ENCODE data around the gene ATXN7L2.

ATXN7L2 gene, protein sequence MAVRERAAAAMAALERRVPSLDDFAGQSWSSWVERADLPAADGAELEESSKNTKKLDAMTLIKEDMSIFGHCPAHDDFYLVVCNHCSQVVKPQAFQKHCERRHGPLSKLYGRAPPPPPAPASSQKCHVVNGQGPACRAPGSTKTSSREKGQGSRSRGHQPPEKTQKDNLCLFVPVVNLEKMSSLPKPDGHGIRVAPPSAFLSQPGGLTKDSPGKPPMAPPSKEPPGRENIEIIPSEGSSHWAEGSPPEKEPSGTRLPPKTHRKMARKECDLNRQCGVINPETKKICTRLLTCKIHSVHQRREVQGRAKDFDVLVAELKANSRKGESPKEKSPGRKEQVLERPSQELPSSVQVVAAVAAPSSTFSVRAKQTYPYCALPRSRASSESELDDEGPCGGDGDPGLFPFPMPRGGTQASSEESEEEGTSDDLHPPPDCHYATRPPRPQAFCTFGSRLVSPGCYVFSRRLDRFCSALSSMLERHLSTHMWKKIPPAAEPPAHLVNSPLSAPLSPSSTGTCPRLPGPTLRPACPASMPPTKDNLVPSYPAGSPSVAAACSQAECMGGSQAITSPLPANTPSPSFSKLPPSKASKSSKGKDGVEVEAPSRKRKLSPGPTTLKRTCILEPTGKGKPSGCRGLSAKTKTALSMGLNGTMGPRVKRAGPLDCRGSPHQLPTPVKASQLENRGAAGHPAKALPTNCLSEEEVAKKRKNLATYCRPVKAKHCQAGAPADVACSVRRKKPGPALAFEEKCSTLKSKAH

DNA sequence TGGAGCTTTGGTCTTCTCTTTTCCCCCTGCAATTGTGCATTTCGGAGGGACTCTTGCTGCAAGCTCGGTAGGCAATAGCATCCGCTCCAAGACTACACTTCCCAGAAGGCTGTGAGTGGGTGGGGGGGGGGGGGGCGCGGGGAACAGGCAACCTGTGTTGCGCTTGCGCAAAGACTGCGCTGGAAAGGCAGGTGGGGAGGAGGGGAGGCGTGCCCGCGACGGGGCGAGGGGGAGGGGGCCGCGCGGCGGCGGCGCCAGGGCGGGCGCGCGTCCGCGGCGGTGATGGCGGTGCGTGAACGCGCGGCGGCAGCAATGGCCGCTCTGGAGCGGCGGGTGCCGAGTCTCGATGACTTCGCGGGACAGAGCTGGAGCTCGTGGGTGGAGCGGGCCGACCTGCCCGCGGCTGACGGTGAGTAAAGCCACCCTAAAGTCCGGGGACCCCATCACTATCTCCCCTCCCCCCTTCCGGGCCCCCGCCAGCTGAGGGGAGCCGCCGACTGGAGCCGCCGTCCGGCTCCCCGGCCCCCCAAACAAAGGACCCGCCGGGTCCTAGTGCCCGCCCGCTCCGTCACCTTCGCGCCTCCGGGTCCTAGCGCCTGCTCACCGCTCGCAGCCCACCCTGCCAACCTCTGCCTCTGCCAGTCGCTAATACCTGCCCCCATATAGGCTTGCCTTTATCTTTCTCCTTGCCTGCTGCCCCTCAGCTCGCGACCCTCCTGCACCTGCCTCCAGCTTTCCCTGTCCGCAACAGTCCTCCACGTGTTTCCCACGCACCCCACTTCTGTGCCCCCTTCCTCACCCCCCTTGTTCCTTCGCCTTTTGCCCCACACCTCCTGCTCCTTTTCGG, at the start of gene ATXN7L2:
Gene ATXN7L2 (plus strand): TSS at position 234 of the 847 bp plus-strand sequence. CDS start 49 bp downstream, at position 283.
- TF ChIP-seq EP300 (IDR thresholded peaks at IDR 0.05; ENCODE audit: borderline replicate concordance), result peak; percentile 1; the same call in 1 of the 2 replicates
- no peak for TF ChIP-seq RAD21 (IDR thresholded peaks at IDR 0.05; ENCODE audit: low read depth)
- TF ChIP-seq, protein P1, sequence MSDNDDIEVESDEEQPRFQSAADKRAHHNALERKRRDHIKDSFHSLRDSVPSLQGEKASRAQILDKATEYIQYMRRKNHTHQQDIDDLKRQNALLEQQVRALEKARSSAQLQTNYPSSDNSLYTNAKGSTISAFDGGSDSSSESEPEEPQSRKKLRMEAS (IDR thresholded peaks at IDR 0.05), result peak; percentile 82
- no peak for TF ChIP-seq NFIC (IDR thresholded peaks at IDR 0.05)
- TF ChIP-seq EGR1 (IDR thresholded peaks at IDR 0.05), result no peak; the same call in 1 of the 2 replicates
- TF ChIP-seq ZBTB7A (IDR thresholded peaks at IDR 0.05; ENCODE audit: low read depth), result peak; percentile 97
- TF ChIP-seq TAF1 (IDR thresholded peaks at IDR 0.05; ENCODE audit: low read depth), result peak; percentile 97
- TF ChIP-seq YY1 (IDR thresholded peaks at IDR 0.05; ENCODE audit: low read depth), result peak; percentile 95

DNA sequence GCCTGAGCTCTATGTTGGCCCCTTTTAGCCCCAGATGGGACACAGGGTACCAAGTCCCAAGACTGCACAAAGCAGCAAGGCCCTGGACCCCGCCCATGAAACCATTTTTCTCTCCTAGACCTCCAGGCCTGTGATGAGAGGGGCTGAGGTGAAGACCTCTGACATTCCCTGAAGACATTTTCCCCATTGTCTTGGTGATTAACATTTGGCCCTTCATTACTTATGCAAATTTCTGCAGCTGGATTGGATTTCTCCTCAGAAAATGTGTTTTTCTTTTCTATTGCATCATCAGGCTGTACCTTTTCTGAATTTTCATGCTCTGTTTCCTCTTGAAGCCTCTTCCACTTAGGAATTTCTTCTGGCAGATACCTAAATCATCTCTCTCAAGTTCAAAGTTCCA, 49.2 kb upstream of the ATXN7L2 start:
- TF ChIP-seq TEAD4 (IDR thresholded peaks at IDR 0.05) (no peak), TCF12 (IDR thresholded peaks at IDR 0.05; ENCODE audit: low read depth) (no peak), EP300 (IDR thresholded peaks at IDR 0.05; ENCODE audit: borderline replicate concordance) (no peak), TAF1 (IDR thresholded peaks at IDR 0.05; ENCODE audit: low read depth) (no peak)
- TF ChIP-seq, protein P2, sequence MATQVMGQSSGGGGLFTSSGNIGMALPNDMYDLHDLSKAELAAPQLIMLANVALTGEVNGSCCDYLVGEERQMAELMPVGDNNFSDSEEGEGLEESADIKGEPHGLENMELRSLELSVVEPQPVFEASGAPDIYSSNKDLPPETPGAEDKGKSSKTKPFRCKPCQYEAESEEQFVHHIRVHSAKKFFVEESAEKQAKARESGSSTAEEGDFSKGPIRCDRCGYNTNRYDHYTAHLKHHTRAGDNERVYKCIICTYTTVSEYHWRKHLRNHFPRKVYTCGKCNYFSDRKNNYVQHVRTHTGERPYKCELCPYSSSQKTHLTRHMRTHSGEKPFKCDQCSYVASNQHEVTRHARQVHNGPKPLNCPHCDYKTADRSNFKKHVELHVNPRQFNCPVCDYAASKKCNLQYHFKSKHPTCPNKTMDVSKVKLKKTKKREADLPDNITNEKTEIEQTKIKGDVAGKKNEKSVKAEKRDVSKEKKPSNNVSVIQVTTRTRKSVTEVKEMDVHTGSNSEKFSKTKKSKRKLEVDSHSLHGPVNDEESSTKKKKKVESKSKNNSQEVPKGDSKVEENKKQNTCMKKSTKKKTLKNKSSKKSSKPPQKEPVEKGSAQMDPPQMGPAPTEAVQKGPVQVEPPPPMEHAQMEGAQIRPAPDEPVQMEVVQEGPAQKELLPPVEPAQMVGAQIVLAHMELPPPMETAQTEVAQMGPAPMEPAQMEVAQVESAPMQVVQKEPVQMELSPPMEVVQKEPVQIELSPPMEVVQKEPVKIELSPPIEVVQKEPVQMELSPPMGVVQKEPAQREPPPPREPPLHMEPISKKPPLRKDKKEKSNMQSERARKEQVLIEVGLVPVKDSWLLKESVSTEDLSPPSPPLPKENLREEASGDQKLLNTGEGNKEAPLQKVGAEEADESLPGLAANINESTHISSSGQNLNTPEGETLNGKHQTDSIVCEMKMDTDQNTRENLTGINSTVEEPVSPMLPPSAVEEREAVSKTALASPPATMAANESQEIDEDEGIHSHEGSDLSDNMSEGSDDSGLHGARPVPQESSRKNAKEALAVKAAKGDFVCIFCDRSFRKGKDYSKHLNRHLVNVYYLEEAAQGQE (IDR thresholded peaks at IDR 0.05; ENCODE audit: low read depth), result no peak
- TF ChIP-seq, protein P3, sequence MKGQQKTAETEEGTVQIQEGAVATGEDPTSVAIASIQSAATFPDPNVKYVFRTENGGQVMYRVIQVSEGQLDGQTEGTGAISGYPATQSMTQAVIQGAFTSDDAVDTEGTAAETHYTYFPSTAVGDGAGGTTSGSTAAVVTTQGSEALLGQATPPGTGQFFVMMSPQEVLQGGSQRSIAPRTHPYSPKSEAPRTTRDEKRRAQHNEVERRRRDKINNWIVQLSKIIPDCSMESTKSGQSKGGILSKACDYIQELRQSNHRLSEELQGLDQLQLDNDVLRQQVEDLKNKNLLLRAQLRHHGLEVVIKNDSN (IDR thresholded peaks at IDR 0.05), result no peak

DNA sequence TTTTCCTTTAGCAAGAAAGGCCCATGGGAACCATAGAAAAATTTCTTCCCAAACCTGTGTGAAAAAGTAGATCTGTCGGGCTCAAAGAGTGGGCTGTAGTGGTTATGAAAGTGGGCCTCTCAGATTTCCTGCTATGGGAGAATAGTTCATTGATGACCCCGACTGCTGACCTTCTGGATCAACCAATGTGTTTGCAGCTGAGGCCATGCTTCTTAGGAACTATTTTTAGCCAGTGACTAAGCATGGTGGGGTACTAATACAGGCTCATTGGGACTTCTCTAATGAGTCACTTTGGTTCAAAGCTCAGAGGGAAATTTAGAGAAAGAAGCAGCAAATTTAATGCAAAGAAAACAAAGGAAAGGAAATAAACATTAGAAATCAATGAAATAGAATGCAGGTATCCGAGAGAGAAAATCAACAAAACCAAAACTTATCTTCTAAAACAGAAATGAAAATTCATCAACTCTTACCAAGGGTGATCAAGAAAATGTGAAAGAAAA, 44.9 kb upstream of the ATXN7L2 start:
- TF ChIP-seq TAF1 (IDR thresholded peaks at IDR 0.05; ENCODE audit: low read depth), result no peak
- TF ChIP-seq, protein P1 (IDR thresholded peaks at IDR 0.05), result no peak
- no peak for TF ChIP-seq CREB1 (IDR thresholded peaks at IDR 0.05; ENCODE audit: low read depth)
- TF ChIP-seq YY1 (IDR thresholded peaks at IDR 0.05; ENCODE audit: low read depth), result no peak
- TF ChIP-seq, protein P3 (IDR thresholded peaks at IDR 0.05), result no peak
- TF ChIP-seq TEAD4 (IDR thresholded peaks at IDR 0.05), result no peak

DNA sequence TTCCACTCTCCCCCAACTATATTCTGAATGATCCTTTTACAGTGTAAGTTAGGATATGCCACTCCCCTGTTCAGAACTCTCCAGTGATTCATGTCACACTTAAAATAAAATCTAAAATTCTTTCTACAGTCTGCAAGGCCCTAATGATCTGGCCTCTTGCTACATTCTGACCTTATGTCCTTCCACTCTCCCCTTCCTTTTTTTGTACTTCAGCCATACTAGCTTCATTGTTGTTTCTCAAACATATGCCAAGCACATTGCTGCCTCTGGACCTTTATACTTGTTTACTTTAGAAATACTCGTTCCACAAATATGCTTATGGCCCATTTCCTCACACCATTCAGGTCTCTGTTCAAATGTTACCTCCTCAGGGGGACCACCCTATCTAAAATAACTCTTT, 42.6 kb upstream of the ATXN7L2 start:
- TF ChIP-seq CEBPB (IDR thresholded peaks at IDR 0.05) (no peak), TCF12 (IDR thresholded peaks at IDR 0.05; ENCODE audit: low read depth) (no peak), CREB1 (IDR thresholded peaks at IDR 0.05; ENCODE audit: low read depth) (no peak), FOXM1 (IDR thresholded peaks at IDR 0.05; ENCODE audit: borderline replicate concordance, low read depth) (no peak), TEAD4 (IDR thresholded peaks at IDR 0.05) (no peak), ZBTB7A (IDR thresholded peaks at IDR 0.05; ENCODE audit: low read depth) (no peak), NFIC (IDR thresholded peaks at IDR 0.05) (no peak), EGR1 (IDR thresholded peaks at IDR 0.05) (no peak), RAD21 (IDR thresholded peaks at IDR 0.05; ENCODE audit: low read depth) (no peak), YY1 (IDR thresholded peaks at IDR 0.05; ENCODE audit: low read depth) (no peak), TAF1 (IDR thresholded peaks at IDR 0.05; ENCODE audit: low read depth) (no peak), EP300 (IDR thresholded peaks at IDR 0.05; ENCODE audit: borderline replicate concordance) (no peak)
- TF ChIP-seq, protein P3 (IDR thresholded peaks at IDR 0.05), result no peak
- TF ChIP-seq, protein P1 (IDR thresholded peaks at IDR 0.05), result no peak
- TF ChIP-seq, protein P2 (IDR thresholded peaks at IDR 0.05; ENCODE audit: low read depth), result no peak

All from Ishikawa (cell line).